Right lobe of liver (tissue), 4 donors: Measurements from ENCODE around the gene IL4I1.

Experiments used
- POLR2A ChIP-seq: fragments of 450-650 bp; IDR thresholded peaks from one replicate; pipeline ENCODE4 v1.6.1; 2017; ENCODE audit warnings: antibody characterized with exemption, mild to moderate bottlenecking
- TF ChIP-seq, protein P1 (sequence below), 4 donors: fragments of 200-600 bp in 3 of 4; fragments of 450-650 bp in 1 of 4; IDR thresholded peaks; one replicate each; pipeline versions ENCODE4 v1.5.1 to v1.8.0; 2016 to 2022; ENCODE audit warnings: antibody characterized with exemption in 4 of 4, mild to moderate bottlenecking in 2 of 4
- donor health status: DM: no; HTN: no; CAD: no.
- donor health status: DM: no; HTN: no; CAD: no.
- donor health status: DM: no; HTN: yes; CAD: no.

DNA sequence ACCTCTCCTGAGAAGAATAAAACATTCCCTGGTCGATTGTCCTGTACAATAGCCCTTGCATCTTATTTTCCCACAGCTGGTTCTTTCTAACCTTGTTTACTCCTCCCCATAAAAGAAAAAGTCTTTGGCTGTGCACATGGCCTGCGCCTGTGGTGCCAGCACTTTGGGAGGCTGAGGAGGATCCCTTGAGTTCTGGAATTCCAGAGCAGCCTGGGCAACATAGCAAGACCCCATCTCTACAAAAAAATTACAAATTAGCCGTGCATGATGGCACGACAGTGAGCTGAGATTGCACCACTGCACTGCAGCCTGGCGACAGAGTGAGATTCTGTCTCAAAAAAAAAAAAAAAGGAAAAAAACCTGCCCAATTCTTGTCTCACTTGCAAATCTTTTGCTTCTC lies 39.9 kb upstream of the IL4I1 start:
- TF ChIP-seq, protein P1, sequence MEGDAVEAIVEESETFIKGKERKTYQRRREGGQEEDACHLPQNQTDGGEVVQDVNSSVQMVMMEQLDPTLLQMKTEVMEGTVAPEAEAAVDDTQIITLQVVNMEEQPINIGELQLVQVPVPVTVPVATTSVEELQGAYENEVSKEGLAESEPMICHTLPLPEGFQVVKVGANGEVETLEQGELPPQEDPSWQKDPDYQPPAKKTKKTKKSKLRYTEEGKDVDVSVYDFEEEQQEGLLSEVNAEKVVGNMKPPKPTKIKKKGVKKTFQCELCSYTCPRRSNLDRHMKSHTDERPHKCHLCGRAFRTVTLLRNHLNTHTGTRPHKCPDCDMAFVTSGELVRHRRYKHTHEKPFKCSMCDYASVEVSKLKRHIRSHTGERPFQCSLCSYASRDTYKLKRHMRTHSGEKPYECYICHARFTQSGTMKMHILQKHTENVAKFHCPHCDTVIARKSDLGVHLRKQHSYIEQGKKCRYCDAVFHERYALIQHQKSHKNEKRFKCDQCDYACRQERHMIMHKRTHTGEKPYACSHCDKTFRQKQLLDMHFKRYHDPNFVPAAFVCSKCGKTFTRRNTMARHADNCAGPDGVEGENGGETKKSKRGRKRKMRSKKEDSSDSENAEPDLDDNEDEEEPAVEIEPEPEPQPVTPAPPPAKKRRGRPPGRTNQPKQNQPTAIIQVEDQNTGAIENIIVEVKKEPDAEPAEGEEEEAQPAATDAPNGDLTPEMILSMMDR (IDR thresholded peaks at IDR 0.05) = no peak
- TF ChIP-seq POLR2A = no peak
